DMS 273 treated with DMSO at 0.1 percent for 48 hours (cell line): ENCODE measurements around the gene GBP7.
"Not testable (repeated sequence)": the region's sequence is repeated elsewhere in the genome, so short reads cannot be mapped to it uniquely, and the experiment has no call there.

Source experiments
- DNase-seq: peaks from one replicate; lab custom pipeline; 2025; lab: John Stamatoyannopoulos, UW

The GBP7 gene, protein sequence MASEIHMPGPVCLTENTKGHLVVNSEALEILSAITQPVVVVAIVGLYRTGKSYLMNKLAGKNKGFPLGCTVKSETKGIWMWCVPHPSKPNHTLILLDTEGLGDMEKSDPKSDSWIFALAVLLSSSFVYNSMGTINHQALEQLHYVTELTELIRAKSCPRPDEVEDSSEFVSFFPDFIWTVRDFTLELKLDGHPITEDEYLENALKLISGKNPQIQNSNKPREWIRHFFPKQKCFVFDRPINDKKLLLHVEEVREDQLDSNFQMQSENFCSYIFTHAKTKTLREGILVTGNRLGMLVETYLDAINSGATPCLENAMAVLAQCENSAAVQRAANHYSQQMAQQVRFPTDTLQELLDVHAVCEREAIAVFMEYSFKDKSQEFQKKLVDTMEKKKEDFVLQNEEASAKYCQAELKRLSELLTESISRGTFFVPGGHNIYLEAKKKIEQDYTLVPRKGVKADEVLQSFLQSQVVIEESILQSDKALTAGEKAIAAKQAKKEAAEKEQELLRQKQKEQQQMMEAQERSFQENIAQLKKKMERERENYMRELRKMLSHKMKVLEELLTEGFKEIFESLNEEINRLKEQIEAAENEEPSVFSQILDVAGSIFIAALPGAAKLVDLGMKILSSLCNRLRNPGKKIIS

DNA sequence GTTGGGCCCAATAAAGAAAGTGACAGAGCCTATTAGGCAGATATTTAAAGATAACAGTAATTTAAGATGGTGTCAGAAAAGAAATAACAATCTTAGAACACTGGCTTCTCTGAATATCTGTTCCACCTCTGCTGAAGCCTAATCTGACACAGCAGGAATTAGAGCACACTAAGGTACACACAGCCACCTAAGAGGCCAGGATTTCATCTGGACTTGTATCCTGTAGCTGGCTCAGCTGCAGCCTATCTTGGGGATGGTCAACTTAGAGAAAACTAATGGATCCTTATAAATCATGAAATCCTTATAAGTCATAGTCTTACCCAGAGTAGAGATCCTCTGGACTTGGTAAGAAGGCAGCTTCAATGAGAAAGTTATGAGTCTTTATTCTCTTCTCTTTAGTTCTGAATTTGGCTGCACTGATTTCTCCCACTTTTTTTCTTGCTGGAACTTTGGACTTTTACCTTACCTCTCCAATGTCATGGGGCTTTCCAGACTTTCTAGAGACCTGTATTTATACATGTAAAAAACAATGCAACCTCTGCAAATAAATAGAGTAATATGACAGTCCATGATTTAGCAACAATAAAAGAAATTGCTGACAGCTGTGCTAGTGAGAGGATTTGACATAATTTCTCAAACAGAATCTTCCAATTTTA is at the start of gene GBP7:
Gene GBP7, minus strand, starts transcription at position 403 of the 656 bp plus-strand sequence. CDS start 4,068 bp downstream, outside the sequence.
- DNase-seq = no peak

DNA sequence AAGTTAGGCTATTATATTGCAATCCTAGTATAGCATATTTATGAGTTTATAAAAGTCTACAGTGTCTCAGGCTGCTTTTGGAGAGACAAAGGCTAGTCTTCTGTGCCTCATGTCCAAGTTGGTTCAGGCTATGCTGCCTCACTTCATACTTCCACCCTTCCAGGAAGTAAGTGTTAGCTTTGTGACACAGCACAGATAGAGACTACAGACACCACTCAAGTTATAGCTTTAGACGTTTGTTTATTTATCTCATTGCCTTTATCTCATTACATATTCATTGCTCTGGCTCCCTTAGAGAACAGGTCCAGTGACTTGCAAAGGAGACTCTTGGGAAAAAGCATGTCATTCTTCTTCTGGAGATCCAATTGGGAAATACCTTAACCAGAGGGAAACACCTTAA is 45.5 kb upstream of the GBP7 start:
- DNase-seq = no peak

DNA sequence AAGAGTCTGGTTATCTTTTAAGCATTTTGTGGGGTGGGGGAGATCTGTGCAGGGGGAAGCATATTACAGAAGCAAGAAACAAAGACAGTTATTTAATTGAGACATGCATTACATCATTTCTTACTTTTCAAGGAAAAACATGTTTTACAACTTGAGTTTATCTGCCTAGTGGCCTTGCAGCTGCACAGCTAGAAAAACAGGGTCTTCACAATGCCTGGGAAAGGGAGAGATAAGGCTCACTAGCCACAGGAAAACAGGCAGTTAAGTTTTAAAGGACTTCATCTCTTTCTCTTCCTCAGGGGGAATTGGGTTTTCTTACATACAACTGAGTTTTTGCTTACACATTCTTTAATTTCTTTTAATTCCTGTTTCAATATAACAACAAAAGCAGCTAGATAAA is 44.0 kb upstream of the GBP7 start:
- not testable (repeated sequence) for DNase-seq

DNA sequence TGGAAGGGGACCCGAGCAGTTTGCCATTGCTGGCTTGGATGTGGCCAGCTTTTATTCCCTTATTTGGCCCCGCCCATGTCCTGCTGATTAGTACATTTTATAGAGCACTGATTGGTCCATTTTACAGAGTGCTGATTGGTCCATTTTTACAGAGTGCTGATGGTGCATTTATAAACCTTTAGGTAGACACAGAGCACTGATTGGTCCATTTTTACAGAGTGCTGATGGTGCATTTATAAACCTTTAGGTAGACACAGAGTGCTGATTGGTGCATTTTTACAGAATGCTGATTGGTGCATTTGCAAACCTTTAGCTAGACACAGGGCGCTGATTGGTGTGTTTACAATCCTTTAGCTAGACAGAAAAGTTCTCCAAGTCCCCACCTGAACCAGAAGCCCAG is 43.1 kb upstream of the GBP7 start:
- not testable (repeated sequence) for DNase-seq

DNA sequence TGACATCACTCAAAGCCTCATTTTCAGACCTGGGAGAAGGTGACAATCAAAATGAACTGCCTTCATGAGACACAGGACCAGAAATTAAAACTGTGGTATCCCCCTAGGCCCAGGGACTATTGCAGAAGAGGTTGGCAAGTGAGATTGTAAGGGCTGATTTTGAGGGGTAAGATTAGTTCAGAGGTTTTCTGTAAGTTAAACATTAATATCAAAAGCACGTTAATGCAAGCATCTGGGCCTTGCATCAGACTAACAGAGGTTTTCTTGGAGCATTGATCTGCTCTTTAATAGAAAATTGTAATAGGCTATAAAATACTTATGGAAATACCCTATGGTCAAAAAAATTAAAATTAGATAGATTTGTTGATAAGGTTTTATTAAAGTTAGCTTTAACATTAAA is 37.5 kb upstream of the GBP7 start:
- DNase-seq = no peak

DNA sequence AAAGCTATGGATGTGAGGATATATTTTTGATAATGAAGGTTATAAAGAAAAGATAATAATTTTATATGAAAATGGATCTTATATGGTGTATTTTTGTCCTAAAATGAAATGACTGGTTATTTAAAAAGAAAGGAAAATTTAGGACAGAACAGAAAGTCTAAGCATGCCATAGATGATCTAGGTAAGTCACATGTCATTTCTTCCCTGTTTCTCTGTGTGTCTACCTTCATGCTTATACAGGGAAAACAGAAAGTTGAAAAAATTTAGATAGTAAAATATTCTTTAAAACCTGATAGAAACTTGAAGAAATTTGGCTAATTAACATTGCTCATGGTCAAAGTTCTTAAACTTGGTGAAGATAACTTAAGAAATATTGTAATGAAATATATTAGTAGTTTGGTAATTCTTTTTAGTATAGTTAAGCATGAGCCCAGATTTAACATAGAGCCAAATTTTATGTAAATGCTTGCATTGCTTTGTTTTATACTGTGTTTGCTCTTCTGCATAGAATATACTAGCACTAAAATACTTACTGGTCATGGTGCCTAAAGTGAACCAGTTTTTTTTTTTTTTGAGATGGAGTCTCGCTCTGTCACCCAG is 35.3 kb upstream of the GBP7 start:
- DNase-seq = no peak

DNA sequence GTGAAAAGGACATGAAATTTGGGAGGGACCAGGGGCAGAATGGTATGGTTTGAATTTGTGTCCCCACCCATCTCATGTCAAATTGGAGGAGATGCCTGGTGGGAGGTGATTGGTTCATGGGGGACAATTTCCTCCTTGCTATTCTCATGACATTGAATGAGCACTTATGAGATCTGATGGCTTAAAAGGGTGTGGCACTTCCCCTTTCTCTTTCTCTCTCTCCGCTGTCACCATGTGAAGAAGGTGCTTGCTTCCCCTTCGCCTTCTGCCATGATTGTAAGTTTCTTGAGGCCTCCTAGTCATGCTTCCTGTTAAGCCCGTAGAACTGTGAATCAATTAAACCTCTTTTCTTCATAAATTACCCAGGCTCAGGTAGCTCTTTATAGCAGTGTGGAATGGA is 30.6 kb upstream of the GBP7 start:
- DNase-seq = no peak

DNA sequence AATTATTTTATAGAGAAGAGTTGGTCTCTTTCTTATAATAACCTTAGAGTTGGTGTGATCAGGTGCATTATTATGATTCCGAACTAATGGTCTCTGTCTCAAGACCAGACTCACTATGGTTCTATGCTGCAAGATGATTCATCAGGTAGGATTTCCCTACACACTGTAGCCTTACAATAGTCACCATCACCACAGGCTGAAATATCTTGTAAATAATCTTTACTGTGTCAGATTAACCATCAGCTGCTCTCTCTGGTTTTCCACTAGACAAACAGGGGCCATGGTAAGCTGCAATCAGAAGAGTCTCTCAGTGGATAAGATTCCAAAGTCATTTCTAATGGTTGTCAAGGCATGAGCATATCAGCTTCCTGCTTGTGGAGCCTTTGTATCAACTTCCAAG is 27.4 kb upstream of the GBP7 start:
- no peak for DNase-seq

DNA sequence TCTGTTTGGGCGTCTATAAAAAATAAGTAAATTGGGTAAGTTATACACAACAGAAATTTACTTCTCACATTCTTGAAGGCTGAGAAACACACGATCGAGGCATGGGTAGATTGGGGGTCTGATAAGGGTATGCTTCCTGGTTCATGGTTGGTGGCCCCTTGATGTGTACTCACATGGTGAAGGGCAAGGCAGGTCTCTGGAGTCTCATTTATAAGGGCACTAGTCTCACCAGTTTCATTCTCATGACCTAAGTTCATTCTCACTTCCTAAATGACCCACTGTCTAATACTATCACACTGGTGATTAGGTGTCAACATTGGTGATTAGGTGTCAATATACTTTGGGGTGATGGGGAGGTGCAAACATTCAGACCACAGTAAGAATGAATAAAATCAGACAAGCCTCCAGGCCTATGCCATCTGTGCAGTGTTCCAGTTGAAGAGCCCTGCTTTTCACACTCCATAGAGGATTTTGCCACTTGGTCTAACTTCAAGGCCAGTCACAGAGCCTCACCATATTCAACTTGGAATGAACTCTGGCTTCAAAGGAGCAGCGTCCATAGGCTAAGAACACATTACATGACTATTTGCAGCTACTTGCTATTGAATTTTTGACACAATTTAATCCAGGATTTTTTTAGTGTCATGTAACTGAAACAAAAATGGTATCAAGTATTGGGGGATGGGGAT is 25.4 kb upstream of the GBP7 start:
- DNase-seq = no peak

DNA sequence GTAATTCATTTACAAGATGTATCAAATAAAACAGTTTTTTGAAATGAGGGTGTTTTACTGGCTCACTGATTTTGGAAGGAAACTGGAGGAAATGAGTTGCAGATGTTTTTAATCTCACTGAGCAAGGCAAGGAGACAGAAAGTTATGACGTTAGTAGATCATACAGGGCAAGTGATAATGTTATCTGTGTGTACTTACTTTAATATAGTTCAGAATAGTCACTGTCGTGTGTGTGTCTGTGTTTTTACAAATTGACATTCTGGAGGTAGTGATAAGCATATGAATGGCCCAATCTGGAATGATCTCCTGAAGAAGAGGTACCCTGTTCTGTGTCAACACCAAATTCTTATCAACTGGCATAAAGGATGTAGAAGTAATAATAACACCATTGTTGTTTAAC is 24.9 kb upstream of the GBP7 start:
- no peak for DNase-seq

DNA sequence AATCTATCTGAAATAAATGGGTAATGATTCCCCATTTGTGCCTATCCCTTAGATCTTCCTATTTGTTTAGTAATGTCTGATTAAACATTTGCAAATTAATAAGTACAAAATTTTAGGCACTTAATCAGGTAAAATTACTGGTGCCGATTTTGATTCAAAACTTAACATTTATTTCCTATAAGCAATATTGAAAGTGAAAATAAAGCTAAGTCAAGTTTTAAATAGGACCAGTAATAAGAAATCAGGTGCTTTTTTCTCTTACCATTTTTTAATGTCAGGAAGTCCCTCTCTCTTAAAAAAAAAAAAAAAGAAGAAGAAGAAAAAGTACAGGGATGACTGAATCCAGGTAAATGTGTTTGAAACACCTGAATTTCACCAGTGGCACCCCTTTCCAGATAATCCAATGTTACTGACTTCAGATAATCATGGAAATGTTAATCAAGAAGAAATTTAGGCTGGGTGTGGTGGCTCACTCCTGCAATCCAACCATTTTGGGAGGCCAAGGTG is 23.8 kb upstream of the GBP7 start:
- no peak for DNase-seq

DNA sequence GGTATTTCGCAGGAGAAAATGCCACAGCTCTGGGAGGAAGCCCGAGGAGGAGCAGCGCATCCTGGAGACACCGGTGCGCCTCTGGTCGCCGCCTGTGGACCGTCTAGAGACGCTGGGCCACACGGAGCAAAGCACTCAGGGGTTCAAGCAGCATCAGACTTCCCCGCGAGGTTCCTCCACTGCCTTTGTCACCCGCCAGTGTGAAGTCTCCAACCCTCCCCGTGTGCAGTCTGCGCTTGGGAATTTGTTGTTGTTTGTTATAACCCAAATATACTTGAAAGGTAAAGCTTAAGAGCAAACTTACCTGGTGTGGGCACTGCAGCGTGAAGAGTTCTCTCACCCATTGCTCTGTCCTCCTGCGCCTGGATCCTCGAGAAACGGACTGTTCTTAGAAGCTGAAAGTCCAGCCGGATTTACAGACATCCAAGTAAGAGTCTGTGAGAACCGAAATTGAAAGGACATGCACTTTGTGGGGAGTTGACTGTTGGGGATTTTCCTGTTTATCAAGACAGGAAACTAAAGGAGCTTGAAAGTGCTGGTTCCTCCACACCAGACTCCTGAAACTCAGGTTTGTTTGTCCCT is 22.8 kb upstream of the GBP7 start, which contains the start of gene GBP4:
Gene GBP4, minus strand, starts transcription at position 452 of the 582 bp plus-strand sequence. Its CDS starts 108 bp downstream, at position 344.
- DNase-seq = no peak

DNA sequence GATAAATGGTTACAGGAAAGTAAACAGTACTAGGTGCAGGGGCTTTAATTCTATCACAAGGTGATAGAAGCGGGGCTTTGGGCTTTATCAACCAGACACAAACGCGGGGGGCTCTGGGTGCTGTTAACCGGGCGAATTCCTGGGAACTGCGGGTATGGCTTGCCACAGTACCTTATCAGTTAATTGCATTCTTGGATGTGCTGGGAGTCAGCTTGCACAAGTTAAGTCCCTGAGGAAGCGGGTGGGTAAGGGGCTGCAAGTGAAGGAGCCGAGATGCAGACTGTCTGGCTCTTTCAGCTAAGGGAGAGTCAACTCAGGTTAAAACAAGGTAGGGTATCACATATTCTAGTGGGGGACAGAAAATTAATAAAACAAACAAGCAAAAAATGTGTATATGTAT is 22.3 kb upstream of the GBP7 start:
- no peak for DNase-seq

DNA sequence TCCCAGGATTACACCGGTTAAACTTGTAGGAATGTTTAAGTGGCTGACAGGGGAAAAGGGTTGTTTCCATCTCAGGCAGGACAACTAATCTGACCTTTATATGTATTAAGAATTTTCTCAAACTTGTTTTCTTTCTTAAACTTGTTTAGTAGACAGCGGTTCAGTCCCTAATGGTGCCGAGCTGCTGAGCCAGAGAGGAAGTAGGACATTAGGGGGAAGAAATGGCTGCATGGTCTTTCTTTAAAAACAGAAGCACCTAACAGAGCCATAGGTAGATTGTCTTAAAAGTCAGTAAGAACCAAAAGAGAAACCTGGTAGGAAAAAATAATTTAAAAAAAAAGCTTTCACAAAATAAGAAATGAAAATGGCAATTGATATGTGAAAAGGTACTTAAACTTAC is 19.7 kb upstream of the GBP7 start:
- DNase-seq = no peak

DNA sequence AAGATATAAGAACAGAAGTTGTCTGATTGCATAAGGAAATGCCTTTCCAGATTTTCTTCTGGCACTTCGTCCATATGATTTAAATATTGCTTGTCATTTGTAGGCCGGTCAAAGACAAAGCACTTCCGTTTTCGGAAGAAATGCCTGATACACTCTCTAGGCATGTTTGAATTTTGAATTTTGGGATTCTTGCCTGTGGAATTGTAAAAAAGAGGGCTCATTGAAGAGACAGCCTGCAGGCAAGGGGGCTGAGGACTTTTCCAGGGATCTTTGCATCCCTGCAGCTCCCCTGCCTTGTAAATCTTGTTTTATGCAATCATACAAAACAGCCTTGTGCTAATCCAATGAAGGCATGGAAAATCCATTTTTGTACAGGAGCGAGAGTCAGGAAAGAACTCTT is 15.5 kb upstream of the GBP7 start:
- no peak for DNase-seq

DNA sequence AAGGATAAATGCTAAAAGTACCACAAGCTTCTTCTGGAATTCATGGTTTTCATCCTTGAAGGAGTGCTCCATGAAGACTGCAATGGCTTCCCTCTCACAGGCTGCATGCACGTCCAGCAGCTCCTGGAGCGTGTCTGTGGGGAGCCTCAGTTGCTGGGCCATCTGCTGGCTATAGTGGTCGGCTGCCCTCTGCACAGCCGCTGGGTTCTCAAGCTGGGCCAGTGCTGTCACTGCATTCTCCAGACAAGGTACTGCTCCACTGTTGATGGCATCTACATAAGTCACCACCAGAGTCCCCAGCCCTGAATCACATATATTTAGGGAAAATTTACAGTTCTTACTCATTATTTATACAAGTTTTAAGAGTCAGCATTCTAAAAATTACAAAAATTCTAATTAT is 14.2 kb upstream of the GBP7 start:
- DNase-seq = no peak

DNA sequence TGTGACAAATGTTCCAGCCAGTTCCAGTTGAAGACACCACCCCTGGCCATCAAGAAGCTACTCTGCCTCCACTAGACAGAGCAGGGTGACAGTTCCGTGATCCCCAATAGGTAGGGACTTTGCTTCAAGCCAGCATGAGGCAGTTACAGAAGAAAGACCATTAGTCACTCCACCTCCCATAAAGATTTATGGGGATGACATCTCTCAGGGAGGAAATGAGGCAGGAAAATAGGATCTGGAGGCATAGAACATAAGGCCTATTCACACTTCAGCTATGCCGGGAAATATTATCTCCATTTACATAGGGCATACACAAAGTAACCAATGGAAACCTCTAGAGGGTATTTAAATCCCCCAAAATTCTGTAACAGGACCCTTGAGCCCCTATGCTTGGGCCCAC is 3.5 kb upstream of the GBP7 start:
- no peak for DNase-seq

DNA sequence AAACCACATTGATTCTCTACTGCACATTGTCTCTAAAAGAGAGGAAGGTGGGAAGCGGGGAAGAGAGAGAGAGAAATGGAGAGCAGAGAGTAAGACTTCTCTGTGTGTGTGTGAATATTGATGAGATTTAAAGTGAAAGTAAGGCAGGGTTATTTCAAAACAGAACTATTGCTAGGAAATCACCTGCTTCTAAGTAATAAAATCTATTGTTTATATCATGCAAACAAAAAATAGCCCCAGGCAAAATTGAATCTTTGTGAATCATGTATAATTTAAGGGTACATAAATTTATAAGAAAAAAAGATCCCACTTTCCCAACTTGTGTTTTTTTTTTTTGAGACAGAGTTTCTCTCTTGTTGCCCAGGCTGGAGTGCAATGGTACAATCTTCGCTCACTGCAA is 1.2 kb upstream of the GBP7 start:
- DNase-seq = no peak

DNA sequence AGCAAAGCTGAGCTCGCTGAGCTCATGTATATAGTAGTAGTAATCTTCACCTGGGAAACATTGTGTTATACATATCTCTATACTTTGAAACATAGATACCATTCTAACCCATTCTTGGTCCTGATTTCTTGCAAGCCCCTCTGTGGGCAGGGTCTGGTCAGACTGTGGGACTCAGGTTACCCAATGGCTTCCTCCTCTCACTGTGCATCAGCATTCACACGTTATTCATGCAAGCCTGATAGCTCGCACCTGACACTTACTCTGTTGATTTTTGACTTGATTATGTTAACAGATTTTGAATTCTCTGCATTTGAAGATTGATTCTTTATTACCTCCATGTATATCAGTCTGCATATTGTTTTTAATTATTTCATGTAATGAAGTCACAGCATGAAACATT is 1.3 kb downstream of the GBP7 start:
- DNase-seq = no peak

DNA sequence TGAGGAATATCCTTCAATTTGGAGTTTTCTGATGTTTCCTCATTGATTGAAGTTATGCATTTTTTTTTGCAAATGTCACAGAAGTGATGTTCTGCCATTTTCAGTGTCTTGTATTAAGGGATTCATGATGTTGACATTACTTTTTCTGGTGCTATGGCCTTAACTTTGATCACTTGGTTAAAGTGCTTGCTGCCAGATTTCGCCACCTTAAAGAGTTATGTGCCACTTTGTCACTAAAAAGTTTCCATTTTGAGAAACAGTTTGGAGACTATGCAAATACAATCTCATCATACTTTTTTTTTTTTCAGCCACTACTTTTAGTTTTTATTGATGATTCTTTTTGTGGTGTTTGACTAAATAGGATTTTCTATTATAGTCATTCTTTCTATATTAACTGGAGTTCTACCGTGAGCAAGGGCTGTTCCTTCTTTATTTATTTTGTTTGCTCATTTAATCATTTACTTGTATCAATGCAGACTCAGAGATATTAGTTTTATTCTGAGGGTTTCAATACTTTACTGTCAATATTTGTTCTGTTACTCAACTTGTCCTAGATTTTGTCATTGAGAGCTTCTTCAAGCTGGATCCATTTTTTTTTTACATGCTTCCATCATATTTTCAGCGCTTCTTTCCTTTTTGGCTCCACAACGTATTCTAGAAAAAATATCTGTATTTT is 3.2 kb downstream of the GBP7 start:
- no peak for DNase-seq

DNA sequence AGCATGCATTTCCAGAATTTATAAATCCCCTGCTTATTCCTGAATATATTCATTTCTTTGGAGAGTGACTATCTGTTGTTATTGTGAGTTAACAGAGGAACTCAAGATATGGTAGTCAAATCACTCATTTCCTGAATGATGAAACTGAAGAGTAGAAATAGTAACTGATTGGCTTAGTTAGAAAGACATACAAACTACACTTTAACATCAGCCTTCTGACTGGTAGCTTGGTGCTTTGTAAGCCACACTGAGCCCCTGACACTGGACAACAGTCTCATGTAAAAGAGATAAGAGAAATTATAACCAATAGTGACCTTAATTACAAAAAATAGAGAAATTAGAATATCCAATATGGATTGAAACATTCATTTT is 4.8 kb downstream of the GBP7 start:
- no peak for DNase-seq
